Osteoblast (primary cell): ENCODE data around the gene ST6GALNAC1. TPM values are rescaled to one million over a fixed set of nuclear protein-coding genes. Genes with fewer than 3 reads are reported as not detected.
"Not testable (repeated sequence)": the region's sequence is repeated elsewhere in the genome, so short reads cannot be mapped to it uniquely, and the experiment has no call there.

Experiments used
- DNase-seq: peaks from one replicate; pipeline ENCODE4 v3.0.0; 2011; ENCODE audit warnings: low spot score, mixed read lengths; ENCODE audit not compliant: insufficient read length; ENCODE audit errors: missing footprints
- H2AFZ ChIP-seq: 2 replicates; pipeline ENCODE4 v1.6.0; 2011; ENCODE audit warnings: mild to moderate bottlenecking, low read length
- H3K27ac ChIP-seq: 2 replicates; pipeline ENCODE4 v1.5.1; 2011; ENCODE audit warnings: mild to moderate bottlenecking, low read depth, low read length, moderate library complexity
- H3K27me3 ChIP-seq: 2 replicates; pipeline ENCODE4 v1.6.0; 2012; ENCODE audit warnings: mild to moderate bottlenecking, control low read depth, inconsistent platforms, low read length, moderate library complexity; ENCODE audit not compliant: insufficient read depth
- H3K36me3 ChIP-seq: 2 replicates; pipeline ENCODE4 v1.5.1; 2011; ENCODE audit warnings: mild to moderate bottlenecking, low read length, control low read depth, moderate library complexity; ENCODE audit not compliant: insufficient read depth
- H3K4me1 ChIP-seq: 2 replicates; pipeline ENCODE4 v1.5.1; 2011; ENCODE audit warnings: mild to moderate bottlenecking, low read length, control low read depth, moderate library complexity; ENCODE audit not compliant: insufficient read depth
- H3K4me2 ChIP-seq: 2 replicates; pipeline ENCODE4 v1.6.0; 2011; ENCODE audit warnings: mild to moderate bottlenecking, low read length; ENCODE audit not compliant: insufficient read depth
- H3K4me3 ChIP-seq: fragments of 200-600 bp; sonication (generic); 3 replicates; pipeline ENCODE4 v1.5.1; 2012; ENCODE audit warnings: mild to moderate bottlenecking, low read length, inconsistent platforms; ENCODE audit not compliant: insufficient read depth
- H3K79me2 ChIP-seq: 2 replicates; pipeline ENCODE4 v1.6.0; 2012; ENCODE audit warnings: mild to moderate bottlenecking, low read length, control low read depth, inconsistent platforms; ENCODE audit not compliant: insufficient read depth
- H3K9me3 ChIP-seq: 2 replicates; pipeline ENCODE4 v1.5.1; 2011; ENCODE audit warnings: low read depth, low read length, control low read depth
- H4K20me1 ChIP-seq: 2 replicates; pipeline ENCODE4 v1.6.0; 2012; ENCODE audit warnings: mild to moderate bottlenecking, low read length, control low read depth; ENCODE audit not compliant: insufficient read depth
- total RNA-seq: library from RNA; depleted of rRNA; stranded (reverse); fragments of >200 nt; gene quantifications from 2 replicates; pipeline ENCODE4 v1.2.3, GENCODE V29; 2012
- TF ChIP-seq, protein P1 (sequence below): IDR thresholded peaks from 2 replicates; pipeline ENCODE4 v1.5.1; 2011; ENCODE audit warnings: mild to moderate bottlenecking, low read depth, low read length, moderate library complexity; ENCODE audit errors: extremely low read depth

Gene ST6GALNAC1
- total RNA-seq, 1 donor: 0.72 TPM

DNA sequence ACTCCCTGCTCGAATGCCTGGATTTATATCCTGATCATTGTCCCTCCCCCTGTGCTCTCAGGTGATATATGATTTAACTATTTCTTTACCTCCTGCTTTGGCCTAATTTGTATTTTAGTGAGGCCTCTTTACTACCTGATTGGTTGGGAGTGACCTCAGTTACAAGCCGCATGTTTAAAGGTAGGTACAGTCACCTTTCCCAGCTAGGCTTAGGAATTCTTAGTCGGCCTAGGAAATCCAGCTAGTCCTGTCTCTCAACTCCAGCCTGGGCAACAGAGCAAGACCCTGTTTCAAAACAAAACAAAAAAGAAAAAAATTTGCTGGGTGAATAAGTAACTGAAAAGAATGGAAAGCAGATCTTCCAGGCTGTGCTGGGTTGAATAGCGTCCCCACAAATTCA lies 31.1 kb downstream of the ST6GALNAC1 start:
- no peak overlapping the region for H3K27ac ChIP-seq
- no peaks in the 10 kb centered on the region for H3K36me3 ChIP-seq
- no peak overlapping the region for H3K4me2 ChIP-seq
- H2AFZ ChIP-seq: no peak overlapping the region
- no peaks in the 10 kb centered on the region for H3K4me1 ChIP-seq
- no peaks in the 10 kb centered on the region for H3K9me3 ChIP-seq
- no peaks in the 10 kb centered on the region for H4K20me1 ChIP-seq
- no peaks in the 10 kb centered on the region for H3K79me2 ChIP-seq
- TF ChIP-seq, protein P1, sequence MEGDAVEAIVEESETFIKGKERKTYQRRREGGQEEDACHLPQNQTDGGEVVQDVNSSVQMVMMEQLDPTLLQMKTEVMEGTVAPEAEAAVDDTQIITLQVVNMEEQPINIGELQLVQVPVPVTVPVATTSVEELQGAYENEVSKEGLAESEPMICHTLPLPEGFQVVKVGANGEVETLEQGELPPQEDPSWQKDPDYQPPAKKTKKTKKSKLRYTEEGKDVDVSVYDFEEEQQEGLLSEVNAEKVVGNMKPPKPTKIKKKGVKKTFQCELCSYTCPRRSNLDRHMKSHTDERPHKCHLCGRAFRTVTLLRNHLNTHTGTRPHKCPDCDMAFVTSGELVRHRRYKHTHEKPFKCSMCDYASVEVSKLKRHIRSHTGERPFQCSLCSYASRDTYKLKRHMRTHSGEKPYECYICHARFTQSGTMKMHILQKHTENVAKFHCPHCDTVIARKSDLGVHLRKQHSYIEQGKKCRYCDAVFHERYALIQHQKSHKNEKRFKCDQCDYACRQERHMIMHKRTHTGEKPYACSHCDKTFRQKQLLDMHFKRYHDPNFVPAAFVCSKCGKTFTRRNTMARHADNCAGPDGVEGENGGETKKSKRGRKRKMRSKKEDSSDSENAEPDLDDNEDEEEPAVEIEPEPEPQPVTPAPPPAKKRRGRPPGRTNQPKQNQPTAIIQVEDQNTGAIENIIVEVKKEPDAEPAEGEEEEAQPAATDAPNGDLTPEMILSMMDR: no peak
- H3K4me3 ChIP-seq: no peak overlapping the region
- no peaks in the 10 kb centered on the region for H3K27me3 ChIP-seq
- DNase-seq: no peak

- H3K36me3 ChIP-seq: no peaks in the 10 kb centered on the region
- no peak overlapping the region for H2AFZ ChIP-seq
- no peaks in the 10 kb centered on the region for H4K20me1 ChIP-seq
- H3K27me3 ChIP-seq: no peaks in the 10 kb centered on the region
- TF ChIP-seq, protein P1: no peak
- H3K27ac ChIP-seq: no peak overlapping the region
- H3K4me2 ChIP-seq: no peak overlapping the region
- no peak overlapping the region for H3K4me3 ChIP-seq
- H3K9me3 ChIP-seq: no peaks in the 10 kb centered on the region
- no peaks in the 10 kb centered on the region for H3K79me2 ChIP-seq
- DNase-seq: no peak
- H3K4me1 ChIP-seq: no peaks in the 10 kb centered on the region
Measured at GRCh38 chr17:76611758-76612157, 31.8 kb downstream of the ST6GALNAC1 start.

DNA sequence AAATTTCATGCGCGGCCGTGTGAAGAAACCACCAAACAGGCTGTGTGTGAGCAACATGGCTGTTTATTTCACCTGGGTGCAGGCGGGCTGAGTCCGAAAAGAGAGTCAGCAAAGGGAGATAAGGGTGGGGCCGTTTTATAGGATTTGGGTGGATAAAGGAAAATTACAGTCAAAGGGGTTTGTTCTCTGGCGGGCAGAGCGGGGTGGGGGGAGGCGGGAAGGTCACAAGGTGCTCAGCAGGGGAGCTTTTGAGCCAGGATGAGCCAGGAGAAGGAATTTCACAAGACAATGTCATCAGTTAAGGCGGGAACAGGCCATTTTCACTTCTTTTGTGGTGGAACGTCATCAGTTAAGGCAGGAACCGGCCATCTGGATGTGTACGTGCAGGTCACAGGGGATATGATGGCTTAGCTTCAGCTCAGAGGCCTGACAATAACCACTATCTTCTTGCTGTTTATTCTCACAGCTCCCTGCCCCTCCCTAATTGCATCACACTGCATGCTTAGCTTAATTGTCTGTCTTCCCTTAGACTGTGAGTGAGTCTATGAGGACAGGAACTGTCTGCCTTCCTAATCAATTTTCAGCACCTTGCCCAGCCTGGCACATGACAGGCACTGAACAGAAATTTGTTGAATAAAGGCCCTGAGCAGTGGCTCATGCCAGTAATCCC lies 32.3 kb downstream of the ST6GALNAC1 start:
- not testable (repeated sequence) for H3K27ac ChIP-seq, H3K27me3 ChIP-seq, H3K79me2 ChIP-seq, H3K4me3 ChIP-seq, H3K36me3 ChIP-seq, H2AFZ ChIP-seq, DNase-seq, H3K4me2 ChIP-seq, H4K20me1 ChIP-seq, H3K9me3 ChIP-seq, H3K4me1 ChIP-seq

DNA sequence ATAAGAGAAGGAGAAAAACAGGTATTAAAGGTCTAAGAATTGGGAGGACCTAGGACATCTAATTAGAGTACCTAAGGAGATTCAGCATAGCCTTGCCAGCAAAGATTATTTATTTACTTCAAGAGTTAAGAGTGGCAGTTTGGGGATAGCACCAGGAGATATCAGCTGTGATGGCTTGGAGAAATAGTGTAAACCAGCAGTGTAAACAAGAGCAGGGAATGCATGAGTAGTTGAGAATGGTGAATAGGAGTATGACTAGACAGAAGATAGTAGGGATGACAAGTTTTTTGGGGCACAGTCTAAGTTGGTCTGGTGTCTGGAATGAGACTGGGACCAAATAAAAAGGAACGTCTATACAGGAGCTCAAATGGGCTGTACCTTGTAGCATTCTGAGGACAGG lies 36.9 kb downstream of the ST6GALNAC1 start:
- H3K4me2 ChIP-seq: not testable (repeated sequence)

DNA sequence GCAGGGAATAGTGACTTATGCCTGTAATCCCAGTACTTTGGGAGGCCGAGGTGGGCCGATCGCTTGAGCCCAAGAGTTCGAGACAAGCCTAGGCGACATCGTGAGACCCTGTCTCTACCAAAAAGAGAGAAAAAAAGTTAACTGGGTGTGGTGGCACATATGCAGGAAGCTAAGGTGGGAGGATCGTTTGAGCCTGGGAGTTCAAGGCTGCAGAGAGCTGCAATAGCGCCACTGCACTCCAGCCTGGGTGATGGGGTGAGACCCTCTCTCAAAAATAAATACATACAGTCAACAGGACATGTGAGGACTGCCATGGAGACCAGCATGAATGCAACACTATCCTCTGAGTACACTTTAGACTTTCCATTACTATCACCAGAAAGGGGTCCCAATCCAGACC lies 42.5 kb downstream of the ST6GALNAC1 start:
- no peak overlapping the region for H3K27ac ChIP-seq
- no peak overlapping the region for H3K4me2 ChIP-seq
- H2AFZ ChIP-seq: no peak overlapping the region
- TF ChIP-seq, protein P1: no peak
- H3K9me3 ChIP-seq: no peaks in the 10 kb centered on the region
- no peak for DNase-seq
- H3K79me2 ChIP-seq: no peaks in the 10 kb centered on the region
- H3K36me3 ChIP-seq: no peaks in the 10 kb centered on the region
- H4K20me1 ChIP-seq: no peaks in the 10 kb centered on the region
- peaks cover 8% of the 10 kb centered on the region for H3K4me1 ChIP-seq
- no peak overlapping the region for H3K4me3 ChIP-seq
- peaks cover 6% of the 10 kb centered on the region for H3K27me3 ChIP-seq

More for the DNA sequence above, 36.9 kb downstream of the ST6GALNAC1 start:
- not testable (repeated sequence) for H3K9me3 ChIP-seq, H3K4me1 ChIP-seq, H3K27me3 ChIP-seq, H3K36me3 ChIP-seq, H3K4me3 ChIP-seq, H3K27ac ChIP-seq, H2AFZ ChIP-seq, DNase-seq, H3K79me2 ChIP-seq, H4K20me1 ChIP-seq
